Upper lobe of left lung (tissue), 4 donors: ENCODE measurements around the gene DNAJC2.

Experiments
- CTCF ChIP-seq, 6 experiments: fragments of 450-650 bp in 4 of 6; fragments of 200-600 bp in 2 of 6; sonication (generic) in 2 of 6; IDR thresholded peaks; one replicate each; pipeline ENCODE4 v1.5.1; 2016 to 2019; ENCODE audit warnings: antibody characterized with exemption in 6 of 6
- EP300 ChIP-seq, 4 donors: sonication (generic); formaldehyde crosslinking; IDR thresholded peaks; one replicate each; pipeline ENCODE4 v1.5.1; 2017; ENCODE audit warnings: antibody characterized with exemption in 4 of 4, control low read depth in 2 of 4
- POLR2A ChIP-seq, 4 donors: fragments of 450-650 bp; IDR thresholded peaks; one replicate each; pipeline ENCODE4 v1.5.1; 2016 to 2017; ENCODE audit warnings: antibody characterized with exemption in 4 of 4, mild to moderate bottlenecking in 2 of 4
- POLR2AphosphoS5 ChIP-seq, 2 donors: sonication (generic); formaldehyde crosslinking; IDR thresholded peaks; one replicate each; pipeline ENCODE4 v1.5.1; 2017; ENCODE audit warnings: antibody characterized with exemption in 2 of 2

DNA sequence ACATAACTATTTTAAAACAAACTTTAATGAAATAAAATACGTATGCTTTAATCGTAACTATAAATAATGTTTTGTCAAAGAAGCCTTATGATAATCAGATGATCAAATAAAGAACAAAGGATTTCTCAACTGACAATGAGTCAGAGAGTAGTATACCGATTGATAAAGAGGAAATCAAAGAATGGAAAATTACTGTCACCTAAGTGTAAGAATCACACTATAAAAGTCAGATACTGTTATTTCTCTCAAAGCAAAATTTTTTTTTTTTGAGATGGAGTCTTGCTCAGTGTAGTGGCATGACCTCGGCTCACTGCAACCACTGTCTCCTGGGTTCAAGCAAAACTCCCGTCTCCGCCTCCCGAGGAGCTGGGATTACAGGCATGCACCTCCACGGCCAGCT, 18.8 kb downstream of the DNAJC2 start:
- no peak for TF ChIP-seq CTCF (IDR thresholded peaks at IDR 0.05)
- no peak for TF ChIP-seq POLR2A (IDR thresholded peaks at IDR 0.05)
- TF ChIP-seq EP300 (IDR thresholded peaks at IDR 0.05): no peak
- no peak for TF ChIP-seq POLR2AphosphoS5 (IDR thresholded peaks at IDR 0.05)
